ENCODE data around the gene BIN2.

DNA sequence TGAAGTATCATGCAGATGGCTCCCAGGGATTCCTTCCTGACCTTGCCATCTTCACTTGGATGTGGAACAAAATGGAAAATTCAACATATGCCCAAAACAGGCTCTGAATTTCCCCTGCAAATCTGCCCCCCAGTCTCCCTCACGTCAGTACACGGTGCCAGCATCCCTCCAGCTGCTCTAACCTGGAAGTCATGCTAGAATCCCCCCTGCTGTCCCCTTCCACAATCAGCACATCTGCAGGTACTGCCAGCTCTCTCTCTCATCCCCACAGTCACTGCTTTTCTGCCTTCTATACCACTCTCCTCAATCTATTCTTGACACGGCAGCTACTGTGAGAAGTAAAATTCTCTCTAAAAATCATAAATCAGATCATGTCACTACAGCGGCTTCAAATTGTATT lies 45.6 kb upstream of the BIN2 start:
- TF ChIP-seq POLR2A (IDR thresholded peaks at IDR 0.05): no peak
- TF ChIP-seq, protein P1, sequence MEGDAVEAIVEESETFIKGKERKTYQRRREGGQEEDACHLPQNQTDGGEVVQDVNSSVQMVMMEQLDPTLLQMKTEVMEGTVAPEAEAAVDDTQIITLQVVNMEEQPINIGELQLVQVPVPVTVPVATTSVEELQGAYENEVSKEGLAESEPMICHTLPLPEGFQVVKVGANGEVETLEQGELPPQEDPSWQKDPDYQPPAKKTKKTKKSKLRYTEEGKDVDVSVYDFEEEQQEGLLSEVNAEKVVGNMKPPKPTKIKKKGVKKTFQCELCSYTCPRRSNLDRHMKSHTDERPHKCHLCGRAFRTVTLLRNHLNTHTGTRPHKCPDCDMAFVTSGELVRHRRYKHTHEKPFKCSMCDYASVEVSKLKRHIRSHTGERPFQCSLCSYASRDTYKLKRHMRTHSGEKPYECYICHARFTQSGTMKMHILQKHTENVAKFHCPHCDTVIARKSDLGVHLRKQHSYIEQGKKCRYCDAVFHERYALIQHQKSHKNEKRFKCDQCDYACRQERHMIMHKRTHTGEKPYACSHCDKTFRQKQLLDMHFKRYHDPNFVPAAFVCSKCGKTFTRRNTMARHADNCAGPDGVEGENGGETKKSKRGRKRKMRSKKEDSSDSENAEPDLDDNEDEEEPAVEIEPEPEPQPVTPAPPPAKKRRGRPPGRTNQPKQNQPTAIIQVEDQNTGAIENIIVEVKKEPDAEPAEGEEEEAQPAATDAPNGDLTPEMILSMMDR (IDR thresholded peaks at IDR 0.05): no peak
